OCI-M1 (cell line): ENCODE measurements around the gene PHACTR1.
"Not testable (repeated sequence)": the region's sequence is repeated elsewhere in the genome, so short reads cannot be mapped to it uniquely, and the experiment has no call there.

ENCODE experiments used
- DNase-seq: peaks from one replicate; lab custom pipeline; 2025; lab: John Stamatoyannopoulos, UW

PHACTR1 gene

DNA sequence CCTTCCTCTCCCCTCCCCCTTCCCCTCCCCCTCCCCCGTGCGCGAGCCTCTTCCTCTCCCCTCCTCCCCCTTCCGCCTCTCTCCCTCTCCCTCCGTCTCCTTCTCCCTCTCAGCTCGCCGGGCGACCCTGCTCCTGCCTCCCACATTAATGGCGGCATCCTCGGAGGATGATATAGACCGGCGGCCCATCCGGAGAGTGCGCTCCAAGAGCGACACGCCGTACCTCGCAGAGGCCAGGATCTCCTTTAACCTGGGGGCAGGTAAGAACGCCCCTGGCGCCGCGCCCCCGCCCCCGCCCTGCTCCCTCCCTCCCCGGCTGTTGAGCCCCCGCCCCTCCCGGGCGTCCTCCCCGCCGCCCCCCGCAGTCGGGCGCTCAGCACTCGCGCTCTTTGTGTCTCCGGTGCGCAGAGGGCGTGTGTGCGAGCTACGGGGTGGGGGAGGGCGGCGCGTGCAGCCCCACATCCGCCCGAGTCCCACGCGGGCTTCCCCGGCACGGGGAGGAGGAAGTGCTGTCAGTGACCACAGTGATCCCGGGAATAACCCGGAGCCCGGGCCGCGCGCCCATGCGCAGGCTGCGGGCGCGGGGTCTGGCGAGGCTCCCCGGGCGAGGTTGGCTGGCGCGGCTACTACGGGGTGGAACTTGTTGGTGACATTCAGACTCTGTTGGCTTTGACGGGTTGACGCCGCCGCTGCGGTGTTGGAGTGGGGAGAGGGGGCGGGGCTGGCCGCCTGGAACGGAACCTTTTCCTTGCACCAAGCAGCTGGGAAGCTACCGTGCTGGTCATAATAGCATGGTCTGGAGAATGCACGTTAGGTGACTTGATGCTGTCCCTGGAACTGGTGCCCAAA, 33.2 kb downstream of the PHACTR1 start:
- no peak for DNase-seq

DNA sequence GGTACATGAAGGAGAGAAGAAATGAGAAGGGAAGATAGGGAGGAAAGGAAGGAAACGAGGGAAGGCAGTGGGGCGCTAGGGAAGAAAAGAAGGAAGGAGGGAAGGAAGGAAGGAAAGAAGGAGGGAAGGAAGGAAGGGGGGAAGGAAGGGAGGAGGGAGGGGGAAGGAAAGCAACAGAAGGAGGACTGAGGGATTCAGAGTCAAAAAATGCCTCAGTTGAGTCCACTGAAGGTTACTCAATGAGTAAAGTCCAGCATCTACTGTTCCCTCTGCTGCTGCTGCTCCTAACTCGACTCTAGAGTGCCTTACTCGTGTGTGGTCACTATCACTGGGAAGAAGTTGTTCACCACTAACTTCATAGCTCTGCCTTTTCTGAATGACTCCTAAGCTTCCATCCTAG, 33.8 kb downstream of the PHACTR1 start:
- no peak for DNase-seq

DNA sequence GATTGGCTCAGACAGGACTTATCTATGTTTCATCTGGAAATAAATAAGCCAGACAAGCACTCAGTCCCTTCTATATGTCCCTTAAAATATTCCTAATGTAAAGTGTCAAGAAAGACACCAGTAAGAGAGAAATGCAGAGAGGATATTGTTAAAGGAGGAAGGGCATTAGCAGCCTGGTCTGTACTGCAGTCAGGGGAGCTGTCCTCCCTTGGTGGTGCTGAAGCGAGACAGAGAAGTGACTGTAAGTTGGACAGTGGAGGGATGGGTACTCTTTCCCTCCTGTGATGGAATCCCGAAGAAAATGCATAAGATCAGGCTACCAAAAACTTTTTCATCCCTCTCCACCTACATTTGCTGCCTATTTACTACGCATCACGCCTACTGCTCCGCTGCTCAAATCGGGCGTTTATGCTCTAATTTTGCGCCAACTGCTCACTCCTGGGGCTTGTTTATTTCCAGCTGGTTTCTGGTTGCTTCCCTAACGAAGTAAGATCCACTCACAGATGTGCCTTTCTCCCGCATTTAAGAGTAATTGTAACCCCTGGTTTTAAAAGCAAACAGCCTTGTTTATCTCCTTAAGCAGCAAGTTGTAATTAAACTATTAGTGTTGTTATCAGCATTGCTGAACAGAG, 35.2 kb downstream of the PHACTR1 start:
- peak; percentile 75 for DNase-seq

DNA sequence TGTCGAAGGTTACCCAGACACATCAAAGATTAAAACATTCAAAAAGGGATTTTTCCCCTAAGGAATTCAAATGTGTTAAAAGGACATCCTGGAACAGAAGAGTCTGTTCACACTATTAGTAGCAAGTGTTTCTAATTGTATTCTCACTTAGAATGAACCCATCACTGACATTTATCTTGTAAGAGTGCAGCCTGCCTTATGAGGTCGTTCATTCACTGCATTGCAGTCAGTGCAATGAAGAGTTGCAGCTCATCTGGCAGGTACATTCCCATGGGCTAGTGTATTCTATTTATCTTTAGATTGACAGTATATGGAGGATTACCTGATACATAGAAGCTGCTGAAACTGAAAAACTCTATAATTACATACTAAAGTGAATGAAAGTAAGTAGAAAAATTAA, 36.5 kb downstream of the PHACTR1 start:
- DNase-seq: no peak

DNA sequence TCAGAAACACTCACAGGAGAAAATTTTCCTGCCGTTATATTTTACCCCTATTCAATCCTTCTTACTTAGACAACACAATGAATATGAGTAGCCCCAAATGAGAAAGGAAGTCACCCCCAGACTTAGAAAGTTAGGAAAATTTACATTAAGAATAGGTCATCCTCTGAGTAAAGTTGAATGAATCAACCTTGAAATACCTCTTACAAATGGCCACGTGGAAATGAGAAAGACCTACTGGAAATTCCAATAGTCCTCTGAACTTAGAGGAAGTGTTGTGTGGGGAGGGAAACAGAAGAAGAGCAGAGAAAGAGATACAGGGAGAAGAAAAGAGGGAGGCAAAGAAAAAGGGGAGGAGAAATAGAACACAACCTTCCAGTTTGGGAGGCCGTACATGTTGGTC, 43.7 kb downstream of the PHACTR1 start:
- DNase-seq: no peak

DNA sequence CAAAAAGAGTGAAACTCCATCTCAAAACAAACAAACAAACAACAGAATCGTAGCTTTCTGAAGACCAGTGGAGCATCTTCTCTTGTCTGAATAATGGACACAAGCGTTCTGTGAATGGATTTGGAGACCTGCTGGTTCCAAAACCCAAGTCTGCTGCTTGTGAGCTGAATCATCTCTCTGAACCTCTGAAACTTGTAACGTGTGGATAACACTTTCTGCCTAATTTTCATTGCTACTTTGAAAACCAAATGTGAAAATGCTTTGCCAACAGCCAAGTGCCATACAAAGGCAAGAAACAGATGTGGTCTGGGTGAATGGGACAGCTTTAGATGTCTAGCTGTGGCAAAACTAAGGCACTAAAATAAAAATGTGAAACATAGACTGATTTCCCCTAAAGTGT, 44.3 kb downstream of the PHACTR1 start:
- DNase-seq: no peak

DNA sequence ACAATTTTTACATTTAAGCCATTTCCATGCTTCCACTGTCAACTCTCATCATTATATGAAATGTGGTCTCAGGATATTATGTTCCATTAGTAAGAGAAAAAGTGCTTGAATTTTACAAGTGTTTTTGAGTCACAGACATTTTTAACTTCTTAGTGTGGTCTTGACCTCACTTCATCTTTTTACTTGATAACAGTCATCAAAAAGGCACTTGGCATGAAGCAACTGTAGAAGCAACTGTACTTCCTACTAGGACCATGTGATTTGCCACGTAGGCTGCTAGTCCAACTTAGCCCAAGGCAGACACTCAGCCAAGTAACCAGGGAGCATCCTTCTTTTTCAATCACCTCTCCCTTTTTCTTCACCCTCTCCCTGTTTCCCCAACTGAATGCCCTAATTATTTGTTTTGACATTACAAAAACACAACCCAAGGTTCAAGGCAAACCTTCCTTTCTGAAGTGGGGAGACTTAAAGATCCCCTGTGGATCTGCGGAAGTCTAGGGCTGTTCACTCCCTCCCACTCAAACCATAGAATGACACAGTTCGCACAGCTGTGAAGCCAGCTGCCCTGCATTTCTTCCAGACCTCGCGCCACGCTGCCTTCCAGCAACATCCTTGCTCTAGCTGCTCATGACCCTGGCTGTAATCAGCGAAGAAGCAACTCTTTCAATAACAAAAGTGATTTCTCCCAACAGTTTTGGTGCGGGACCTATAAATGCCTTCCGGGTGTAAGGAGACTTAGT, 45.0 kb downstream of the PHACTR1 start:
- no peak for DNase-seq

DNA sequence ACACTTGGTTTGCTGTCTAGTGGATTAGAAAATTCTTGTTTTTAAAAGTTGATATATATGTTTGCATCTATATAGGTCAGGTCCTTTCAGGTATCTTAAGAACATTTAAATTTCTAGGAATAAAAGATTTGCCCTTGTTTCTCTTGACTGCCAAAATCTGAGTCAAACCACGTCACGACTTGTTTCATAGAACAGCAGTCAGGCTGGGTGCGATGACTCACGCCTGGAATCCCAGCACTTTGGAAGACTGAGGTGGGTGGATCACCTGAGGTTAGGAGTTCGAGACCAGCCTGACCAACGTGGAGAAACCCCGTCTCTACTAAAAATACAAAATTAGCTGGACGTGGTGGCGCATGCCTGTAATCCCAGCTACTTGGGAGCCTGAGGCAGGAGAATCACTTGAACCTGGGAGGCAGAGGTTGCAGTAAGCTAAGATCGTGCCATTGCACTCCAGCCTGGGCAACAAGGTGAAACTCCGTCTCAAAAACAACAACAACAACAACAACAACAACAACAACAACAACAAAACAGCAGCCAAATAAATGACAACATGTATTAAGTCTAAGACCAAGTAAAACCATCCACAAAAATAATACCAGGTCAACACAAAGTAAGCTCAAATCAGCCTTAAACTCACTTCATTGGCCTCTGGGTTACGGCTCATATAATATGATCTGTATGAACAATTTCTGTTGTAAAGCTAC, 46.3 kb downstream of the PHACTR1 start:
- not testable (repeated sequence) for DNase-seq

DNA sequence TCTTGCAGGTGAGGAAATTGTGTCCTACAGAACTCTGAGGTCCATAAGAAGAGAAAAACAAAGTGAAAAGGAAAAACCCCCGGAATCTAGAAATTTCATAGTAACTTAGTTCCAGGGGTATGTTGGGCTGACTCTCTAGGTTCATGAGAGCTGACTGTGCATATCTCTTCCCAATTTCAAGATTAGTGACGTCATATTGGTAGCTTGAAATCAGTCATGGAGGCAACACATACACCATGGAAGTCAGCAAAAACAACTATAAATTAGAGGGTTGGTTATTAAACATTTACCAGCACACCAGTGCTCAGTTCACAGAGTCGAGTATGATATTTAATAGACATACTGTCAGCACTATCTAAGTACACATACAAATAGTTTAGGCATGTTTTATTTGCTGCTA, 49.8 kb downstream of the PHACTR1 start:
- no peak for DNase-seq

DNA sequence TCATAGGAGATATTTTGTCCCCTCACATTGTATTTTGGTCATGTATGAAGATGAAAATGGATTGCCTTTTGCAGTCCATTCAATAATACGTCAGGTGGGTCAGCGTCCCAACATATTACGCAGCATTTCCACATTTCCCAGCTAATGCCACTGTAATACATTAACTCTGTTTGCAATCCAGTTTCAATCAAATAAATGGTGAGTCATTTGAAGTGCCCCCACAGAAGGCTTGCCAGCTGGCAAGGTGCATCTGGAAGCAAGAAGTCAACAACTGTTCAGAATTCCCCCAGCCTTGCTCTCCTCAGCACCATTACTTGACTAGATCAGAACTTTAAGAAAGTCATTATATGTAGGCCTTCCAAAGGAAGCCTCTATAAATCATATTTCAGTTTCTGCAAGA, 50.4 kb downstream of the PHACTR1 start:
- DNase-seq: no peak

DNA sequence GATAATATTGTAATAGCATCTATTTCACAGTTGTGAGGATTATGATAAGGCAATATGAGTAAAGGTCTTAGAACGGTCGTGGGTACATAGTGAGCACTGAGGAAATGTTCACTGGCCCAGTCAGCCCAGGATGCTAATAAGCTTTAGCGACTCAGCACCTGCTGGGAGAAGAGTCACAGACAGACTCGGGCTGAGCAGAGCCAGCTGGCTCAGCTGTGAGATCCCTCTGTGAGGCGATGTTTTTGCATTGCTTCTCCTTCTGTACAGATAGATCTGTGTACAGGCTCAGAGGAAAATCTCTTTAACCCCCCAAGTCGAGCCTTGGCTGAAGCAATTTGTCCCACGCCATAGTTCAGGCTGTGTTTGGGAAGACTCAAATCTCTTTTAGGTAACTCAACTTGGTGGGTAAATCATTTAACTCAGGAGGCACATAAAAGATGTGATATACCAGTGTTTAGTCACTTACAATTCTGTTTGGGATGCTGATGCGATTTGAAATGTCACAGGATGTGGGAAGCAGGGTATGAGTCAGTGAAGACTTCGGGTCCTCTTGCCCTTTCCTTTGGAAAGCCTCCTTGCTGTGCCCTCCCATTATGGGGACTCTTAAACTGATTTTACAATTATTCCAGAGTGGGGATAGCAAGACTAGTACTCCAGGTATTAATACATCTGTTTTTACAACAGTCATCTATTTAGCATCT, 53.1 kb downstream of the PHACTR1 start:
- DNase-seq: no peak

DNA sequence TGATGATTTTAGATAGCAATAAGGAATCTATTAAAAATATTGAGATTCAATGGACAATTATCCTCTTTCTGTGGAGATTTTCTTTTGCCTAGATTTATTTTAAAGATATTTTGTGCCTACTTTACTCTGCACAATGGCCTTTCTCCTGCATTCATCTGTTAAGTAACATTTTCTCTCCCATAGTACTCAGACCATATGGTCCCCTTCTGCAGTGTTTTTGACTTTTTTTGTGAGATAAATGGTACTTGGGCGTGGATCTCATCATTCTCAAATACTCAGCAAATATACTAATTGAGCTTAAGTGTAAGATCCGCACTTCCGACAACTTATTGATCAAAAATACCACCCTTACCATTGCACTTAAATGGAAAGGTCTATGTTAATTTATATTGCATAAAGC, 55.8 kb downstream of the PHACTR1 start:
- DNase-seq: no peak

DNA sequence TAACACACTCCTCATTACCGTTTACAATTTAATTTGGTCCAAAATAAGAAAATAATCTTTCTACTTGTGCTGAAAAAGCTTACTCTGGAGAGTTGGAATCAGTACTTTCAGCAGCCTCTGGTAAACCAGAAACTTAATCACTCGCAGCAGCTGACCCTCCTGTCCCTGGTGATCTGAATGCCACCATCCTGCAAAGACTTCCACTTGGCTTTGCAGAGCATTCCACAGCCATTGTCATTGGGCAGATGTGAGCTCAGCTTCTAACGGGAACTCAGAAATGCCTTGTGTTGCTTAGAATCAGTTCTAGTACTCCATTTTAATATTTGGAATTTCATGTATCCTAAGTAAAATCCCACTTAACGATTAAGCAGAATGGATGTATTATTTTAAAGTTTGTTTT, 59.7 kb downstream of the PHACTR1 start:
- no peak for DNase-seq

DNA sequence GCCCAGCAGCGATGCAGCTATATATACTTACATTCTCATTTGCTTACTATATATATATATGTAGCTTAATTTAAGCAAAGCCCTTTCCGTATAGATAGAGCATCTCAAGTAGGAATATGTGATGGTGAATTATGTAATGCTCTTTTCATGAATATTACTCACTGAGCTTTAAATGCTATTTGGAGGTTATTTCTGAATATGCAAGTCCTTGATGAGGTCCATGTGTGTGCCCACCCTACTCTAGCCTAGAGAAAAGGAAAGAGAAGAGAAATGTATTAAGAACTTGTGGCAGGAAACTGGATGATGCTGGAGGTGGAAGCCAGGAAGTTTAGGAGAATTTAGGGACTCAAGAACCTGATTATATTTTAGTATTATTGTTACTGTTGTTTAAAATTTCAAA, 63.2 kb downstream of the PHACTR1 start:
- DNase-seq: no peak

DNA sequence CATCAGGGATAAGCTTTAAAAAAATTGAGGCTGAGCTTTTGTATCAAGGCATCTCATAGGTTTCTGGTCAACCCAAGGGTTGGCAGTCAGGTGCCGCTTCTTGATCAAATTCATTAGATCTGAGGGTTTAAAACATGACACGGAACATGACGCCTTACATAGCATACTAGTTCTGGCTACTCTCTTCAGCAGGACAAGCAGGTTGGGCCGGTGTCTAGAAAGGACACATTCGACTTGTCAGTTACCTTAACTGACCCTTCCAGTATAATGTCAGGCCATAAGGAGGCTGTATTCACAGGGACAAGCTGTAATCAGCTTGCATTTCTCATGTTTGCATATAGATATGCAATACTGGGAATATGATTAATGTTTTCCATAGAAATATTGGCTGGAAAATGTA, 65.6 kb downstream of the PHACTR1 start:
- no peak for DNase-seq

DNA sequence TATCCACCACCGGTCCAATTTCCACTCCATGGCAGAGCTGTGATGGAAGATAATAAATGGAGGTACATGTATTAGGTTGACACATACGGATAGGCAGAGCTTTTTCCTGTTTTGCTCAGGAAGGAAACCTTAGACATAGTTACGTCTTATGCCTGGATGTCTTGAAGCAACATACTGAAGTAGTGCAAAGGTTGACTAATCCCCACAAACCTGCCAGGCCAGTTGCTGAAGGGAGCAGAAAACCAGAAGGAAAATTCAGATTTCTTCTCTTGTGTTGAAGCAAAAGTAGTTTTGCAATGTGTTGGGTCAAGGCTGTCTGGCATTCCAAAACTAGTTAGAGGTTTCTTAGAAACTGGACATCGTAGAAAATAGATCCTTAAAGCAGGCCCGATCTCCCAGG, 68.7 kb downstream of the PHACTR1 start:
- no peak for DNase-seq

DNA sequence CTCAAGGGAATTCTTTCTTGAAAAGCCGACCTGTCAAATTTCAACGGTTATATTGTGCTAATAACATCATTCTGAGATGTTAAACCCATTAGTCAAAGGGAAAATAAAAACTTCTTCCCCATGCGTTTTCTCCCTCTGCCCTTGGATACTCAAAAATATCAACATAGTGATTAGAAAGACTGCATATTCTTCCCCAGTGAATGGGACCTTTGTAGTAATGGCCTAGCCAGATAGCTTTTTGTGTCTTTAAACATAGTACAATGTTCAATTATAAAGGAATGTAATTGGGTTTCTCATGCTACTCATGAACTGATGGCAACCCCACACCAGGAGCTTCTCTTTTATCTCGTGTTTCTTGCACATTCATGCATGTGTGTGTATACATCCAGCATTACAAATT, 69.4 kb downstream of the PHACTR1 start:
- no peak for DNase-seq

DNA sequence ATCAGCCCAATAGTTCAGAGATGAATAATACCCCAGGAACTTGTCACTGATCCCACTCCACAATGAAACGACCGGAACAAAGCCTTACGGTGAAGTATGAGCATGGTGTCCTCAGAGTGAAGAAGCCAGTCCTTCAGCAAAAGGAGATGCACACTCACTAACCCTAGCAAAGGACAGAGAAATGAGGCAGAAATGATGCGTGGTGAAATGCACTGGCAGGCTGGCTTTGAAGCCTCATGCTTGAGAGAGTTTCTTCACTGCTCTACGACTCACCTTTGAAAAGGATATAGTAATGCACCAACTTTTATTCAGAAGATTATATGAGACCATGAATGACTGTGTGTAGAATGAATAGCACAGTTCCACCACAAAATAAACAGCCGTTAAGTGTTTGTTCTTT, 74.8 kb downstream of the PHACTR1 start:
- no peak for DNase-seq

DNA sequence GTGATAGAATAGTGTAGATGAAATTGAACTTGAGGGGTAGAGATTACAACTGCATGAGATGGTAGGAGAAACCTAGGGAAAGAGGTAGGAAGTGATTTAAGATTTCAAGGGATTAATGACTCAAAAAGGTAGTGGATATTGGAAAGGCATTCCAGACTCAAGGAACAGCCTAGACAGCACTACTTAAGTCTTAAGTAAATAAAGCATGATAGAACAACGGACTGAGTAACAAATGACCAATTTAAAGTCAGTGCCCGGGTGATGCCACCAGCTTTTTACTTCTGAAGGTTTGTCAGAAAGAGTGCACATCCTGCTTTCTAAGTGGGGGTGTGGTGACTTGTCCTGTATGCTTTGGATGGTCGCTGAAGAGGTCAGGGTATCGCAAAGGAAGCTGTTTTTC, 81.8 kb downstream of the PHACTR1 start:
- no peak for DNase-seq

DNA sequence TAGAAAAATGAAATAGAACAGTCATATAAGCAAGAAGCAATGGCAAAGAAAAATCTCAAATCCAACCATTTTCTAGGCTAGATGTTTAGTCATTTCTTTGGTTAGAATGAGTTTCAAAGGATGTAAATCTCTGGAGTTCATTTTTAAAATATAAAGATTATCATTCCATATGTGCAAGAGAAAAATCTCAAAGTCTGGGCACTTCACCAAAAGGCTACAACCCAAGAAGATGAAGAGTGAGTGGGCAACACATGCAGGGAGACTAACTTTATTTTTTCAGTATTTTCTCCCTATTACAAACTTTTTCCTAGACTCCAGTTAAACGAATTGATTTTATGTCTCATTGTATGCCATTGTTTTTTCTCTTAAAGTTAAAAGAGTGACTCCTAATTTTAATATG, 83.6 kb downstream of the PHACTR1 start:
- DNase-seq: no peak

DNA sequence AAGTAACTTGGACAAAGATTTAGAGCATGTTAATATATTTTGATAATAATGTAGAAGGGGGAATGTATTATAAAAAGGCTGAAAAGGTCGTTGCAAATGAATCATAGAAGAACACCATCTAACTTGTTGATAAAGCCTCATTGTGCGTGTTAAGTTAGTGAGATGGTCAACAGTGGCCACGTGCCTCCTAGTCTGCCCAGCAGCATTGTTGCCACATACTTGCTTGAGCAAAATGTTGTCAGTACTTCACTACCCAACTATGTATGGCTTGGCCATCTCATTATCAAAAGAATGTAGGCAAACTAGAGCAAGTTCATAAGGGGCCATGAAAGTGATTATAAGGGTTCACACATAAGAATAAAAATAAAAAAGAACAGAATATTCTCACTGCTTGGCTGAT, 84.6 kb downstream of the PHACTR1 start:
- no peak for DNase-seq

DNA sequence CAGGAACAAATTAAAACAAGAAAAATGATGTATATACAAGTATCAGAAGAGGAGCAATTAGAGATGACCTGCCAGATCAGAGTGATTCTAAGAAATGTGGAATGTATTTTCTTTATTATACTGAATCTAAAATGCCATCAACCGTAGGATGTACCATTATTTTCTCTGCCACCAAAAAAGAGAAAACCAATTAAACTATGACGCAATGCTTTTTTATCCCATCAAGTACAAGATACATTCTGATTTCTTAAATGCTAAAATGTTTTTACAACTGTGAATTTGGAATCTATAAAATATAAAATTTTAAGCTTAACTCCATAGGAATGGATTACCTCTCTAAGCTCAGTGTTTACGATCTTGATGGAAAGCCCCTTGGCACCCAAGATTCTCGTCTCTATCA, 85.9 kb downstream of the PHACTR1 start:
- no peak for DNase-seq
